ENCODE data around the gene BBS9.

BBS9 gene

GRCh38 chr7:33578881-33579672 lies 449.7 kb downstream of the BBS9 start:
- Mint-ChIP-seq H3K27me3 (no peaks in the 10 kb centered on the region), H3K9me3 (no peaks in the 10 kb centered on the region), H3K36me3 (ENCODE audit: insufficient read depth) (peaks cover 3% of the 10 kb centered on the region), H3K27ac (ENCODE audit: low read depth) (no peak overlapping the region), H3K4me3 (no peak overlapping the region), H3K4me1 (no peaks in the 10 kb centered on the region)
- ATAC-seq (replicated peaks; ENCODE audit: extremely low read depth, poor library complexity, severe bottlenecking) (no peak), DNase-seq (ENCODE audit: low spot score in 2 of 2) (no peak)

- H3K36me3 Mint-ChIP-seq (ENCODE audit: insufficient read depth): peaks cover 3% of the 10 kb centered on the region
- H3K9me3 Mint-ChIP-seq: no peaks in the 10 kb centered on the region
- no peak overlapping the region for H3K27ac Mint-ChIP-seq (ENCODE audit: low read depth)
- no peak overlapping the region for H3K4me3 Mint-ChIP-seq
- no peaks in the 10 kb centered on the region for H3K4me1 Mint-ChIP-seq
- ATAC-seq (replicated peaks; ENCODE audit: extremely low read depth, poor library complexity, severe bottlenecking) (no peak), DNase-seq (ENCODE audit: low spot score in 2 of 2) (no peak)
- H3K27me3 Mint-ChIP-seq: no peaks in the 10 kb centered on the region
Measured at GRCh38 chr7:33579673-33579960, 450.3 kb downstream of the BBS9 start.

GRCh38 chr7:33581236-33581635 lies 451.9 kb downstream of the BBS9 start:
- Mint-ChIP-seq H3K36me3 (ENCODE audit: insufficient read depth) (peaks cover 2% of the 10 kb centered on the region), H3K9me3 (no peaks in the 10 kb centered on the region), H3K4me3 (no peak overlapping the region), H3K27me3 (no peaks in the 10 kb centered on the region), H3K27ac (ENCODE audit: low read depth) (no peak overlapping the region), H3K4me1 (no peaks in the 10 kb centered on the region)
- DNase-seq (ENCODE audit: low spot score in 2 of 2) (no peak), ATAC-seq (replicated peaks; ENCODE audit: extremely low read depth, poor library complexity, severe bottlenecking) (no peak)

- no peaks in the 10 kb centered on the region for H3K4me1 Mint-ChIP-seq
- no peak for DNase-seq (ENCODE audit: low spot score in 2 of 2)
- H3K27ac Mint-ChIP-seq (ENCODE audit: low read depth): no peak overlapping the region
- no peak overlapping the region for H3K4me3 Mint-ChIP-seq
- peaks cover 2% of the 10 kb centered on the region for H3K36me3 Mint-ChIP-seq (ENCODE audit: insufficient read depth)
- no peaks in the 10 kb centered on the region for H3K27me3 Mint-ChIP-seq
- no peak for ATAC-seq (replicated peaks; ENCODE audit: extremely low read depth, poor library complexity, severe bottlenecking)
- no peaks in the 10 kb centered on the region for H3K9me3 Mint-ChIP-seq
Measured at GRCh38 chr7:33582104-33582503, 452.7 kb downstream of the BBS9 start.

- ATAC-seq (replicated peaks; ENCODE audit: extremely low read depth, poor library complexity, severe bottlenecking) (no peak), DNase-seq (ENCODE audit: low spot score in 2 of 2) (no peak)
- Mint-ChIP-seq H3K27me3 (no peaks in the 10 kb centered on the region), H3K27ac (ENCODE audit: low read depth) (no peak overlapping the region), H3K4me3 (no peak overlapping the region), H3K4me1 (no peaks in the 10 kb centered on the region), H3K36me3 (ENCODE audit: insufficient read depth) (peaks cover 2% of the 10 kb centered on the region), H3K9me3 (no peaks in the 10 kb centered on the region)
Measured at GRCh38 chr7:33582533-33582932, 453.2 kb downstream of the BBS9 start.

- ATAC-seq (replicated peaks; ENCODE audit: extremely low read depth, poor library complexity, severe bottlenecking) (no peak), DNase-seq (ENCODE audit: low spot score in 2 of 2) (no peak)
- no peaks in the 10 kb centered on the region for H3K9me3 Mint-ChIP-seq
- H3K36me3 Mint-ChIP-seq (ENCODE audit: insufficient read depth): peaks cover under 1% of the 10 kb centered on the region
- H3K4me3 Mint-ChIP-seq: no peak overlapping the region
- H3K27me3 Mint-ChIP-seq: no peaks in the 10 kb centered on the region
- no peak overlapping the region for H3K27ac Mint-ChIP-seq (ENCODE audit: low read depth)
- H3K4me1 Mint-ChIP-seq: no peaks in the 10 kb centered on the region
Measured at GRCh38 chr7:33589911-33590310, 460.5 kb downstream of the BBS9 start.

GRCh38 chr7:33590916-33591315 lies 461.6 kb downstream of the BBS9 start:
- Mint-ChIP-seq H3K27me3 (no peaks in the 10 kb centered on the region), H3K4me1 (no peaks in the 10 kb centered on the region), H3K4me3 (no peak overlapping the region), H3K36me3 (ENCODE audit: insufficient read depth) (peaks cover 2% of the 10 kb centered on the region), H3K9me3 (no peaks in the 10 kb centered on the region), H3K27ac (ENCODE audit: low read depth) (no peak overlapping the region)
- DNase-seq (ENCODE audit: low spot score in 2 of 2): no peak
- ATAC-seq (replicated peaks; ENCODE audit: extremely low read depth, poor library complexity, severe bottlenecking): no peak

- H3K27ac Mint-ChIP-seq (ENCODE audit: low read depth): no peak overlapping the region
- no peak for DNase-seq (ENCODE audit: low spot score in 2 of 2)
- peaks cover 2% of the 10 kb centered on the region for H3K36me3 Mint-ChIP-seq (ENCODE audit: insufficient read depth)
- no peaks in the 10 kb centered on the region for H3K27me3 Mint-ChIP-seq
- H3K9me3 Mint-ChIP-seq: no peaks in the 10 kb centered on the region
- no peak overlapping the region for H3K4me3 Mint-ChIP-seq
- H3K4me1 Mint-ChIP-seq: no peaks in the 10 kb centered on the region
- no peak for ATAC-seq (replicated peaks; ENCODE audit: extremely low read depth, poor library complexity, severe bottlenecking)
Measured at GRCh38 chr7:33591490-33591889, 462.1 kb downstream of the BBS9 start.

- no peak overlapping the region for H3K27ac Mint-ChIP-seq (ENCODE audit: low read depth)
- no peak overlapping the region for H3K4me3 Mint-ChIP-seq
Measured at GRCh38 chr7:33592718-33593117, 463.4 kb downstream of the BBS9 start.

GRCh38 chr7:33593611-33594010 lies 464.2 kb downstream of the BBS9 start:
- Mint-ChIP-seq H3K27ac (ENCODE audit: low read depth) (no peak overlapping the region), H3K36me3 (ENCODE audit: insufficient read depth) (peaks cover 7% of the 10 kb centered on the region), H3K4me1 (no peaks in the 10 kb centered on the region), H3K4me3 (no peak overlapping the region), H3K27me3 (no peaks in the 10 kb centered on the region), H3K9me3 (no peaks in the 10 kb centered on the region)
- ATAC-seq (replicated peaks; ENCODE audit: extremely low read depth, poor library complexity, severe bottlenecking): no peak
- no peak for DNase-seq (ENCODE audit: low spot score in 2 of 2)

More at GRCh38 chr7:33592718-33593117, 463.4 kb downstream of the BBS9 start:
- DNase-seq (ENCODE audit: low spot score in 2 of 2): no peak
- H3K27me3 Mint-ChIP-seq: no peaks in the 10 kb centered on the region
- H3K9me3 Mint-ChIP-seq: no peaks in the 10 kb centered on the region
- peaks cover 5% of the 10 kb centered on the region for H3K36me3 Mint-ChIP-seq (ENCODE audit: insufficient read depth)
- no peaks in the 10 kb centered on the region for H3K4me1 Mint-ChIP-seq
- ATAC-seq (replicated peaks; ENCODE audit: extremely low read depth, poor library complexity, severe bottlenecking): no peak

- DNase-seq (ENCODE audit: low spot score in 2 of 2) (no peak), ATAC-seq (replicated peaks; ENCODE audit: extremely low read depth, poor library complexity, severe bottlenecking) (no peak)
- Mint-ChIP-seq H3K4me3 (no peak overlapping the region), H3K27me3 (no peaks in the 10 kb centered on the region), H3K27ac (ENCODE audit: low read depth) (no peak overlapping the region), H3K9me3 (no peaks in the 10 kb centered on the region), H3K4me1 (no peaks in the 10 kb centered on the region), H3K36me3 (ENCODE audit: insufficient read depth) (peaks cover 7% of the 10 kb centered on the region)
Measured at GRCh38 chr7:33596686-33597085, 467.3 kb downstream of the BBS9 start.

GRCh38 chr7:33597181-33597580 lies 467.8 kb downstream of the BBS9 start:
- no peak for ATAC-seq (replicated peaks; ENCODE audit: extremely low read depth, poor library complexity, severe bottlenecking)
- peaks cover 7% of the 10 kb centered on the region for H3K36me3 Mint-ChIP-seq (ENCODE audit: insufficient read depth)
- H3K4me1 Mint-ChIP-seq: no peaks in the 10 kb centered on the region
- H3K27me3 Mint-ChIP-seq: no peaks in the 10 kb centered on the region
- H3K27ac Mint-ChIP-seq (ENCODE audit: low read depth): no peak overlapping the region
- DNase-seq (ENCODE audit: low spot score in 2 of 2): no peak
- H3K9me3 Mint-ChIP-seq: no peaks in the 10 kb centered on the region
- no peak overlapping the region for H3K4me3 Mint-ChIP-seq

GRCh38 chr7:33601101-33601500 lies 471.7 kb downstream of the BBS9 start:
- Mint-ChIP-seq H3K4me1 (no peaks in the 10 kb centered on the region), H3K27me3 (no peaks in the 10 kb centered on the region), H3K9me3 (no peaks in the 10 kb centered on the region), H3K27ac (ENCODE audit: low read depth) (no peak overlapping the region), H3K36me3 (ENCODE audit: insufficient read depth) (peaks cover 9% of the 10 kb centered on the region), H3K4me3 (no peak overlapping the region)
- DNase-seq (ENCODE audit: low spot score in 2 of 2) (no peak), ATAC-seq (replicated peaks; ENCODE audit: extremely low read depth, poor library complexity, severe bottlenecking) (no peak)
